Upper lobe of left lung (tissue), 6 donors: ENCODE data around the gene LAMTOR4. TPM values are rescaled to one million over a fixed set of nuclear protein-coding genes. Genes with fewer than 3 reads are reported as not detected.
A peak's percentile ranks its signal among the peaks of the same experiment; 100 is the strongest.

Experiments
- ATAC-seq, 2 donors: fragments of 200-7000 bp; cut with Tn5 transposase; one replicate each; pipeline ENCODE4 v1.9.1; 2022; ENCODE audit warnings: mild to moderate bottlenecking in 2 of 2, moderate library complexity in 2 of 2; ENCODE audit not compliant: low FRiP score in 2 of 2
- DNase-seq, 2 donors: peaks; one replicate each; pipeline ENCODE4 v3.0.0-alpha.2; 2019 to 2020
- H3K27ac ChIP-seq, 4 donors: fragments of 200-600 bp; sonication (generic); one replicate each; pipeline ENCODE4 v1.5.1; 2016 to 2019
- H3K27me3 ChIP-seq, 4 donors: fragments of 200-600 bp; sonication (generic); one replicate each; pipeline ENCODE4 v1.5.1; 2017 to 2019
- H3K36me3 ChIP-seq, 4 donors: fragments of 200-600 bp; sonication (generic); one replicate each; pipeline ENCODE4 v1.5.1; 2016 to 2019
- H3K4me1 ChIP-seq, 4 donors: fragments of 200-600 bp; sonication (generic); one replicate each; pipeline ENCODE4 v1.5.1; 2018 to 2019
- H3K4me3 ChIP-seq, 4 donors: fragments of 200-600 bp; sonication (generic); one replicate each; pipeline ENCODE4 v1.5.1; 2017 to 2019; ENCODE audit warnings: mild to moderate bottlenecking in 2 of 4, moderate library complexity in 1 of 4
- H3K9me3 ChIP-seq, 4 donors: fragments of 200-600 bp; sonication (generic); one replicate each; pipeline ENCODE4 v1.5.1; 2018 to 2019
- CTCF ChIP-seq, 6 experiments: fragments of 450-650 bp in 4 of 6; fragments of 200-600 bp in 2 of 6; sonication (generic) in 2 of 6; IDR thresholded peaks; one replicate each; pipeline ENCODE4 v1.5.1; 2016 to 2019; ENCODE audit warnings: antibody characterized with exemption in 6 of 6
- EP300 ChIP-seq, 4 donors: sonication (generic); formaldehyde crosslinking; IDR thresholded peaks; one replicate each; pipeline ENCODE4 v1.5.1; 2017; ENCODE audit warnings: antibody characterized with exemption in 4 of 4, control low read depth in 2 of 4
- POLR2A ChIP-seq, 4 donors: fragments of 450-650 bp; IDR thresholded peaks; one replicate each; pipeline ENCODE4 v1.5.1; 2016 to 2017; ENCODE audit warnings: antibody characterized with exemption in 4 of 4, mild to moderate bottlenecking in 2 of 4
- POLR2AphosphoS5 ChIP-seq, 2 donors: sonication (generic); formaldehyde crosslinking; IDR thresholded peaks; one replicate each; pipeline ENCODE4 v1.5.1; 2017; ENCODE audit warnings: antibody characterized with exemption in 2 of 2
- whole genome bisulfite sequencing, 2 donors: methylation state at CpG; one replicate each; pipeline ENCODE4 v1.1.5; 2017 to 2018; 5-methylcytosine and 5-hydroxymethylcytosine counted together
- total RNA-seq, 6 donors: library from RNA; depleted of rRNA in 4 of 6; stranded (reverse); fragments of >200 nt in 4 of 6; gene quantifications; one replicate each; pipeline versions ENCODE4 v1.1.0 to v1.2.1, GENCODE V29; 2016 to 2021
- donor health status: DM: no; HTN: no; CAD: no; lungs with moderate emphysema.
- donor health status: DM: no; HTN: yes; CAD: no; lungs with severe emphysema.

The LAMTOR4 gene
- total RNA-seq, 6 donors from 2014 or later = 111 to 223 (median 148) TPM

- WGBS, 2 donors = 13 to 15% methylated on average over 24 of the region's 24 CpGs
- DNase-seq (peak; percentile 81 to 94), ATAC-seq (peak in 1 of 2 donors; percentile 37)
- H3K27me3 ChIP-seq = no peaks in the 10 kb centered on the region
- TF ChIP-seq POLR2A (IDR thresholded peaks at IDR 0.05) = no peak
- TF ChIP-seq CTCF (IDR thresholded peaks at IDR 0.05) = peak; percentile 70 to 87 (median 80)
- H3K4me1 ChIP-seq = peaks cover 14 to 28% (median 25%) of the 10 kb centered on the region in 4 donors
- H3K4me3 ChIP-seq = peak overlapping the region in 2 of 4 donors; percentile 13
- no peaks in the 10 kb centered on the region for H3K36me3 ChIP-seq
- no peaks in the 10 kb centered on the region for H3K9me3 ChIP-seq
- H3K27ac ChIP-seq = no peak overlapping the region
Observed at GRCh38 chr7:100130608-100131453, 17.9 kb upstream of the LAMTOR4 start.

- Histone ChIP-seq H3K9me3 (no peaks in the 10 kb centered on the region), H3K27ac (no peak overlapping the region), H3K4me3 (no peak overlapping the region), H3K36me3 (no peaks in the 10 kb centered on the region), H3K27me3 (no peaks in the 10 kb centered on the region), H3K4me1 (peaks cover 11 to 21% (median 20%) of the 10 kb centered on the region in 4 donors)
- TF ChIP-seq POLR2A (IDR thresholded peaks at IDR 0.05) (no peak), CTCF (IDR thresholded peaks at IDR 0.05) (no peak), POLR2AphosphoS5 (IDR thresholded peaks at IDR 0.05) (no peak), EP300 (IDR thresholded peaks at IDR 0.05) (no peak)
- DNase-seq = no peak
- WGBS, 2 donors = 67 to 68% methylated on average over 7 of the region's 7 CpGs
- ATAC-seq = no peak
Observed at GRCh38 chr7:100132126-100132525, 16.6 kb upstream of the LAMTOR4 start.

- Histone ChIP-seq H3K36me3 (no peaks in the 10 kb centered on the region), H3K27me3 (no peaks in the 10 kb centered on the region), H3K9me3 (no peaks in the 10 kb centered on the region), H3K4me3 (no peak overlapping the region), H3K27ac (no peak overlapping the region), H3K4me1 (peaks cover 11 to 19% (median 17%) of the 10 kb centered on the region in 4 donors)
- DNase-seq (peak in 1 of 2 donors; percentile 57), ATAC-seq (peak; percentile 86 to 90)
- TF ChIP-seq EP300 (IDR thresholded peaks at IDR 0.05) (no peak), POLR2AphosphoS5 (IDR thresholded peaks at IDR 0.05) (no peak), CTCF (IDR thresholded peaks at IDR 0.05) (peak; percentile 69 to 87 (median 78)), POLR2A (IDR thresholded peaks at IDR 0.05) (no peak)
- WGBS, 2 donors = 15 to 25% methylated on average over 3 of the region's 3 CpGs
Observed at GRCh38 chr7:100132697-100133151, 16.0 kb upstream of the LAMTOR4 start.

GRCh38 chr7:100137851-100138760, 10.6 kb upstream of the LAMTOR4 start:
- ATAC-seq (no peak), DNase-seq (no peak)
- no peaks in the 10 kb centered on the region for H3K27me3 ChIP-seq
- H3K36me3 ChIP-seq = no peaks in the 10 kb centered on the region
- WGBS, 2 donors = 71 to 74% methylated on average over 13 of the region's 13 CpGs
- no peaks in the 10 kb centered on the region for H3K4me1 ChIP-seq
- H3K27ac ChIP-seq = no peak overlapping the region
- TF ChIP-seq POLR2A (IDR thresholded peaks at IDR 0.05) (no peak), CTCF (IDR thresholded peaks at IDR 0.05) (no peak), EP300 (IDR thresholded peaks at IDR 0.05) (no peak), POLR2AphosphoS5 (IDR thresholded peaks at IDR 0.05) (no peak)
- no peak overlapping the region for H3K4me3 ChIP-seq
- H3K9me3 ChIP-seq = no peaks in the 10 kb centered on the region
